Measurements from ENCODE around the gene RAB37. TPM values are rescaled to one million over a fixed set of nuclear protein-coding genes. Genes with fewer than 3 reads are reported as not detected.

The RAB37 gene
- total RNA-seq, 2 donors from 2014 or later: 0.89 to 0.90 TPM

DNA sequence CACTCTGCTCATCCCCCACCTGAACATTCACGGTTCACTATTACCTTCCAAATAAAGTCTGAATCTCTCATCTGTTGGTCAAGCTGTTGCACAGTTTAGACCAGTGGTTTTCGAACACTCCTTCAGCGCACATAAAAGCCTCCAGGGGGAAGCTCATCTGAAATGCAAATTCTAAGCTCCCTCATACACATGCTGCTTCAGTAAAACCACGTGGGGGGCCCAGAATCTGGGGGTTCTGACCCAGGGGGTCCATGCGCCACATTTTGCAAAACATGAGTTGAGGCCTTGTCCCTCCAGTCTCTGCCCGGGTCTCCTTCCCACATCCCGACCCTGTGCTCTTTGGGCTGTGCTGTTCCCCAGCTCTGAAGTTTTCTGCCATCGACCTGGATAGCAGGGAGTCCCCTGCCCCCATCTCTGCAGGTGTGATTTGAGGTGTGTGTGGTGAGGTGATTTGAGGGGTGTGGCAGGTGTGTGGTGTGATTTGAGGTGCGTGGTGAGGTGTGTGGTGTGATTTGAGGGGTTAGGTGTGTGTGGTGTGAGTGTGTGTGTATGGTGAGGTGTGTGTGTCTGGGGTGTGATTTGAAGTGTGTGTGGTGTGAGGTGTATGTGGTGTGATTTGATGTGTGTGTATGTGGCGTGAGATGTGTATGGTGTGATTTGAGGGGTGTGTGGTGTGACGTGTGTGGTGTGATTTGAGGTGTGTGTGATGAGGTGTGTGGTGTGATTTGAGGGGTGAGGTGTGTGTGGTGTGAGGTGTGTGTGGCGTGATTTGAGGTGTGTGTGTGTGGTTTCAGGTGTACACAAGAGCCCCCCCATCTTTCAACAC is 4.8 kb upstream of the RAB37 start:
- Histone ChIP-seq H3K27me3 (peaks cover 0 to 8% of the 10 kb centered on the region in 2 donors), H3K4me1 (peaks cover 0 to 11% of the 10 kb centered on the region in 2 donors), H3K27ac (no peak overlapping the region), H3K9me3 (no peaks in the 10 kb centered on the region), H3K4me3 (no peak overlapping the region), H3K36me3 (no peaks in the 10 kb centered on the region)
- DNase-seq (ENCODE audit: low spot score): no peak
- TF ChIP-seq, protein P1, sequence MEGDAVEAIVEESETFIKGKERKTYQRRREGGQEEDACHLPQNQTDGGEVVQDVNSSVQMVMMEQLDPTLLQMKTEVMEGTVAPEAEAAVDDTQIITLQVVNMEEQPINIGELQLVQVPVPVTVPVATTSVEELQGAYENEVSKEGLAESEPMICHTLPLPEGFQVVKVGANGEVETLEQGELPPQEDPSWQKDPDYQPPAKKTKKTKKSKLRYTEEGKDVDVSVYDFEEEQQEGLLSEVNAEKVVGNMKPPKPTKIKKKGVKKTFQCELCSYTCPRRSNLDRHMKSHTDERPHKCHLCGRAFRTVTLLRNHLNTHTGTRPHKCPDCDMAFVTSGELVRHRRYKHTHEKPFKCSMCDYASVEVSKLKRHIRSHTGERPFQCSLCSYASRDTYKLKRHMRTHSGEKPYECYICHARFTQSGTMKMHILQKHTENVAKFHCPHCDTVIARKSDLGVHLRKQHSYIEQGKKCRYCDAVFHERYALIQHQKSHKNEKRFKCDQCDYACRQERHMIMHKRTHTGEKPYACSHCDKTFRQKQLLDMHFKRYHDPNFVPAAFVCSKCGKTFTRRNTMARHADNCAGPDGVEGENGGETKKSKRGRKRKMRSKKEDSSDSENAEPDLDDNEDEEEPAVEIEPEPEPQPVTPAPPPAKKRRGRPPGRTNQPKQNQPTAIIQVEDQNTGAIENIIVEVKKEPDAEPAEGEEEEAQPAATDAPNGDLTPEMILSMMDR (IDR thresholded peaks at IDR 0.05): no peak

DNA sequence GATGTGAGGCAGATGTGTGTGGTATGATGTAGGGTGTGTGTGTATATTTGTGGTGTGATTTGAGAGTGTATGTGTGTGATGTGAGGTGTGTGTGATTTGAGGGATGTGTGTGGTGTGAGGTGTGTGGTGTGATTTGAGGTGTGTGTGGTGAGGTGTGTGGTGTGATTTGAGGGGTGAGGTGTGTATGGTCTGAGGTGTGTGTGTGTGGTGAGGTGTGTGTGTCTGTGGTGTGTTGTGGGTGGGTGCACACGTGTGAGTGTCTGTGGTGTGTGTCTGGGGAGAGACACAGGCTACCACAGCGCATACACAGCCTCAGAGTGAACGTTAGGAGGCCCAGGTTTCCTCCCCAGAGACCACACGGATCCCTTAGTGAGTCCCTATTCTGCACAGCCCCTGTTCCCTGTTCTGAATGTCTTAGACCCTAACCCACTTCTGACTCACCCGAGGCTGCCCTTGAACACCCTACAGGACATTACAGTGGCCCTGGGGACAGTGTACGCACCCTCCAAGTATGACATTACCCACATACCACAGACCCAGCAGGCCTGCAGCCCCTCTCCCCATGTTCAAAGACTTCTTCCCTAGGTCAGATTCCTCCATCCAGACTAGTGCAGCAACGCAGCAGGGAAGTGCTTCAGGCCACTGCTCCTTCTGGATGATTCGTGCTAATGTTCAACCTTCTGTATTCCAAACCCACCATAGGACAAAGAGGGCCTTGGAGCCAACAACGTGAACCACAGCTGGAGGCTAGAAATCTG is 3.5 kb upstream of the RAB37 start:
- H3K9me3 ChIP-seq: no peaks in the 10 kb centered on the region
- DNase-seq (ENCODE audit: low spot score): no peak
- H3K27me3 ChIP-seq: peaks cover 4 to 19% of the 10 kb centered on the region in 2 donors
- TF ChIP-seq, protein P1 (IDR thresholded peaks at IDR 0.05): no peak
- peaks cover 0 to 24% of the 10 kb centered on the region in 2 donors for H3K4me1 ChIP-seq
- H3K4me3 ChIP-seq: no peak overlapping the region
- H3K27ac ChIP-seq: no peak overlapping the region
- H3K36me3 ChIP-seq: no peaks in the 10 kb centered on the region

DNA sequence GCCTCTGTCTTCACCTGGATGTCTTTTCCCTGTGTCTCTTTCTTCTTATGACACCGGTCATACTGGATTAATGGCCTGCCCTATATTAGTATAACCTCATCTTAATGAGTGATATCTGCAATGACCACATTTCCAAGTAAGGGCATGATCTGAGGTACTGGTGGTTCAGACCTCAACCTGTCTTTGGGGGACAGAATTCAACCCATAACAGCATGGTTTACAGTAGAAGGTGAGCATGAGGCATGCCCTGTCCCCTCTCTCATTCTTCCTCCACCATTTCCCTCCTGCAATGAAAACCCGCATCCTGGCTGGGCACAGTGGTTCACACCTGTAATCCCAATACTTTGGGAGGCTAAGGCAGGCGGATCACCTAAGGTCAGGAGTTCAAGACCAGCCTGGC is 2.8 kb upstream of the RAB37 start:
- no peak overlapping the region for H3K4me3 ChIP-seq
- H3K36me3 ChIP-seq: no peaks in the 10 kb centered on the region
- TF ChIP-seq, protein P1 (IDR thresholded peaks at IDR 0.05): no peak
- no peaks in the 10 kb centered on the region for H3K9me3 ChIP-seq
- peaks cover 7 to 19% of the 10 kb centered on the region in 2 donors for H3K27me3 ChIP-seq
- H3K27ac ChIP-seq: no peak overlapping the region
- peaks cover 0 to 26% of the 10 kb centered on the region in 2 donors for H3K4me1 ChIP-seq
- no peak for DNase-seq (ENCODE audit: low spot score)

DNA sequence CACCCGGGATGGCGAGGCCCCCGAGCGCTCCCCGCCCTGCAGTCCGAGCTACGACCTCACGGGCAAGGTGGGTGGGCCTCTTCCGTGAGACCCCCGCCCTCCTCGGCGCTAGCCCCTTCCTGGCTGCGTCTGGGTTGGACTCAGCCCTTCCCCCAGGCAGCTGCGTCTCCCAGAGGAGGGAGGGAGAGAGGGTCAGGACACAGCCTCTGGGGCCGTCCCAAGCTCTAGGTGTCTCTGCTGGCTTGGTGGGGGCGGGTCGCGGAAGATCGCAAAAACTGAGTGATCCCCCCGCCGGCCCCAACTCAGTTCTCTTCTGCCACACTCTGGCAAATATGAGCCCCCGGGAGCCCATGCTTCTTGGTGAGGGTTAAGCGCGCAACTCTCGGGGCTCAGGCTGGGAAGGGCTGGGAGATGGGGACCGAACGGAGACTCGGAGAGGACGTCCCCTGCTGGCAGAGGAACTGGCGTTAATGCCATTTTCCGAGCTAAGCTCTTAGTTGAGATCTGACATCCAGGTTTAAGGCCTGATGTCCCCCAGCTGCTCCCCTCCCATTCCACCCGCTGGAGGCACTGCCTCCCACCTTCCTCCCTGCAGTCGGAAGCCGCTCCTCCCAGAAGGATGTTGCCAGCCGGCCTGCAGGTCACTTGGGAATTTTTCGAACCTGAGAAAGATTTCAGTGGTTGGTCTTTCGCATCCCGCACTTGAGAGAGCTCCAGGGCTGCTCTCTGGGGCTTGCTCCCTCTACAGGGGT is 419 bp downstream of the RAB37 start:
- no peak for DNase-seq (ENCODE audit: low spot score)
- peaks cover 0 to 26% of the 10 kb centered on the region in 2 donors for H3K4me1 ChIP-seq
- TF ChIP-seq, protein P1 (IDR thresholded peaks at IDR 0.05): peak in 1 of 2 donors; percentile 46
- H3K9me3 ChIP-seq: no peaks in the 10 kb centered on the region
- H3K27ac ChIP-seq: peak overlapping the region in 1 of 2 donors; percentile 28
- peak overlapping the region; percentile 19 to 47 for H3K4me3 ChIP-seq
- no peaks in the 10 kb centered on the region for H3K36me3 ChIP-seq
- peaks cover 8 to 19% of the 10 kb centered on the region in 2 donors for H3K27me3 ChIP-seq

DNA sequence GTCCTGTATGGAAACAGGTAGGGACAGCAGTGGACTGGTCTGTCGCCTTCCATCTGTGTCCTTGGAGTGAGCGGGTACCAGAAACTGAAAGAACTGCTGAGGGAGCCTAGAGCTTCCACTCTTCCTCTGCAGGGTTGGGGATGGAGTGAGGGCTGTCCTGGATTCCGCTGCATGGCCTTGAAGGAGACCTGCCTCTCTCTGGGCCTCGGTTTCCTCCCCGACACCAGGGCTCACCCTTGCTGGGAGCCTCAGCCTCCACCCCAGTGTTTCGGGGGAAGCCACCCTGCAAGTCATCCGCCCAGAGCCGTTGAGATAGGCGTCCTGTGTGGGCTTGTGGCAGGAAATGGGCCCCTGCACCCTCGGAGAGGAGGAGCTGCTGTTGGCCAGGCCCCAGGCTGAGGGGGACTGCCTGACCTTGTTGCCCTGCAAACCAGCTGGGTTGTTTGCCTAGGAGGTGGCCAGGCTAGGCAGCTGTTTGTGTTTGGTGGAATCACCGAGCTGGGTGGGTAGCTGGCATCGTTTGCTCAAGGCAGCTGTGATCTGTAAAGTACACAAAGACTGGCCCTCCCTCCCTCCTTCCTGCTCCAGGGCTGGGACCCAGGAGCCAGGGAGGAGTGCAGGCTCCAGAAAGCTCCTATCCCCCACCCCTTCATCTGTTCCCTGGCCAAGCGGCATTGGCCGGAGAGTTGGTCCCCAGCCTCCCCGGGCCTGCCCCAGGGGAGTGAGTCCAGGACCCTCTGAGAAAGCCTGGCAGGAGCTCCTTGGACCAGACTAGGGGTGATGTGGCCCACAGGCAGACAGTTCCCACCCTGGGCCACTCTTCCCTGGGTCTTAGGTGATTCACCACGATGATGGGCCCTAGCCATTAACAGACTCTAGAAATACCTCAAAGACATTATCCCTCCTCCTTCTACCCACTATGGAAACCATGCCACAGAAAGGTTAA is 1.3 kb downstream of the RAB37 start:
- DNase-seq (ENCODE audit: low spot score): no peak
- Histone ChIP-seq H3K27ac (no peak overlapping the region), H3K36me3 (no peaks in the 10 kb centered on the region), H3K27me3 (peaks cover 8 to 19% of the 10 kb centered on the region in 2 donors), H3K4me3 (peak overlapping the region in 1 of 2 donors; percentile 47), H3K9me3 (no peaks in the 10 kb centered on the region), H3K4me1 (peaks cover 0 to 26% of the 10 kb centered on the region in 2 donors)
- TF ChIP-seq, protein P1 (IDR thresholded peaks at IDR 0.05): no peak
